ENCODE measurements around the gene CHAC1. TPM values are rescaled to one million over a fixed set of nuclear protein-coding genes. Genes with fewer than 3 reads are reported as not detected.

CHAC1 gene
- total RNA-seq, 1 experiment from 2014 or later, result 48.7 TPM

DNA sequence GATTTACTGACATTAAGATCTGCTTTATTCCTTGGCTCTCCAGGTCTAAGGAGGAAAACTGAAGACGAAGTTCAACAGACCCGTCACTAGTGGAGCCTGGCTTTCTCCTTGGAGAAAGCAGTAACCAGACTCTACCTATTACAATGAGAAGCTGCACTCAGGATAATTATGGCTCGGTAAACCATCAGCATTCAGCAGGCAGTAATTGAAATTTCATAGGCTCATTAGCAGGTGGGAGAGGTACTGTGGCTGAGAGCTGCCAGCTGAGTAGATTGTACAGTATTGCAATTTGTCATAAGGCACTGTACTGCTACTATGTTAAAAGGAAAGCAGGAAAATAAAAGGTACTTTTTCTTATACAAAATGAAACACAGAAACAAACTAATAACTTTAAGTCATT lies 51.2 kb downstream of the CHAC1 start:
- no peak overlapping the region for H2BK5ac ChIP-seq (ENCODE audit: insufficient read length, low read length)
- no peaks in the 10 kb centered on the region for H4K20me1 ChIP-seq (ENCODE audit: control insufficient read depth, insufficient read depth, insufficient read length)
- no peak overlapping the region for H4K5ac ChIP-seq (ENCODE audit: insufficient read length, low read depth, low read length)
- H3T11ph ChIP-seq (ENCODE audit: low read length), result no peak overlapping the region
- no peaks in the 10 kb centered on the region for H3K27me3 ChIP-seq (ENCODE audit: insufficient read depth, low read length)
- no peaks in the 10 kb centered on the region for H3K79me1 ChIP-seq (ENCODE audit: insufficient read depth, low read depth, low read length, poor library complexity, severe bottlenecking)
- TF ChIP-seq, protein P1, sequence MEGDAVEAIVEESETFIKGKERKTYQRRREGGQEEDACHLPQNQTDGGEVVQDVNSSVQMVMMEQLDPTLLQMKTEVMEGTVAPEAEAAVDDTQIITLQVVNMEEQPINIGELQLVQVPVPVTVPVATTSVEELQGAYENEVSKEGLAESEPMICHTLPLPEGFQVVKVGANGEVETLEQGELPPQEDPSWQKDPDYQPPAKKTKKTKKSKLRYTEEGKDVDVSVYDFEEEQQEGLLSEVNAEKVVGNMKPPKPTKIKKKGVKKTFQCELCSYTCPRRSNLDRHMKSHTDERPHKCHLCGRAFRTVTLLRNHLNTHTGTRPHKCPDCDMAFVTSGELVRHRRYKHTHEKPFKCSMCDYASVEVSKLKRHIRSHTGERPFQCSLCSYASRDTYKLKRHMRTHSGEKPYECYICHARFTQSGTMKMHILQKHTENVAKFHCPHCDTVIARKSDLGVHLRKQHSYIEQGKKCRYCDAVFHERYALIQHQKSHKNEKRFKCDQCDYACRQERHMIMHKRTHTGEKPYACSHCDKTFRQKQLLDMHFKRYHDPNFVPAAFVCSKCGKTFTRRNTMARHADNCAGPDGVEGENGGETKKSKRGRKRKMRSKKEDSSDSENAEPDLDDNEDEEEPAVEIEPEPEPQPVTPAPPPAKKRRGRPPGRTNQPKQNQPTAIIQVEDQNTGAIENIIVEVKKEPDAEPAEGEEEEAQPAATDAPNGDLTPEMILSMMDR (conservative IDR thresholded peaks at IDR 0.05), result no peak
- no peak overlapping the region for H3K9ac ChIP-seq (ENCODE audit: extremely low read depth, insufficient read length, low read length)
- H4K91ac ChIP-seq (ENCODE audit: insufficient read length, low read depth, low read length), result no peak overlapping the region
- DNase-seq, result no peak
- Mint-ChIP-seq H3K4me3 (no peak overlapping the region), H3K4me1 (no peaks in the 10 kb centered on the region), H3K27me3 (ENCODE audit: low read depth) (no peaks in the 10 kb centered on the region), H3K9me3 (no peaks in the 10 kb centered on the region), H3K27ac (no peak overlapping the region), H3K36me3 (ENCODE audit: insufficient read depth in 1 of 3, low read depth in 3 of 3) (peaks cover 12 to 49% (median 25%) of the 10 kb centered on the region in 3 experiments)
- H4K8ac ChIP-seq (replicated peaks; ENCODE audit: insufficient read length, low read depth, low read length), result no peak overlapping the region
- no peak overlapping the region for H3K4ac ChIP-seq (ENCODE audit: low read depth, low read length)
- 0 out of 2 replicates have a peak, but pooled peaks cover 2% of the 10 kb centered on the region for H3K79me2 ChIP-seq (ENCODE audit: insufficient read depth, low read length)
- no peaks in the 10 kb centered on the region for H3K4me1 ChIP-seq (ENCODE audit: insufficient read depth, low read length)
- no peak overlapping the region for H2AFZ ChIP-seq (ENCODE audit: low read length)
- H3K56ac ChIP-seq (ENCODE audit: insufficient read length, low read depth, low read length), result no peak overlapping the region
- no peak overlapping the region for H2AK5ac ChIP-seq (ENCODE audit: insufficient read length, low read length)
- H3K27ac ChIP-seq (ENCODE audit: insufficient read length, low read depth, low read length), result no peak overlapping the region
- H3K4me2 ChIP-seq (ENCODE audit: insufficient read depth, insufficient read length, low read length), result no peak overlapping the region
- H2BK20ac ChIP-seq (ENCODE audit: low read depth, low read length, poor library complexity, severe bottlenecking), result no peak overlapping the region
- no peak overlapping the region for H3K14ac ChIP-seq (ENCODE audit: insufficient read depth, low read length)
- H3K9me3 ChIP-seq (ENCODE audit: control insufficient read depth, low read depth, low read length), result no peaks in the 10 kb centered on the region
- no peak overlapping the region for H2BK120ac ChIP-seq (ENCODE audit: low read depth, low read length, poor library complexity, severe bottlenecking)
- H2BK15ac ChIP-seq (ENCODE audit: low read depth, low read length), result no peak overlapping the region
- H3K23ac ChIP-seq (ENCODE audit: insufficient read length, low read depth, low read length), result no peak overlapping the region
- no peak overlapping the region for H2BK12ac ChIP-seq (ENCODE audit: insufficient read length, low read depth, low read length)
- no CpG with 5 or more reads among the region's 3 CpGs for WGBS (ENCODE audit: extremely low coverage, insufficient read length, low lambda C conversion rate)
- H3K18ac ChIP-seq (ENCODE audit: insufficient read length, low read depth, low read length), result no peak overlapping the region
- no peaks in the 10 kb centered on the region for H3K23me2 ChIP-seq (ENCODE audit: insufficient read length, low read depth, low read length, poor library complexity, severe bottlenecking)

Other genes starting within 250 kb of the CHAC1 start
- gene RMDN3, start 198.2 kb upstream of the CHAC1 start, total RNA-seq (2021), result 24.9 and 28.3 TPM in 2 replicates
- gene GCHFR, start 189.4 kb upstream of the CHAC1 start, total RNA-seq (2021), result 33.0 and 37.0 TPM in 2 replicates
- 0.44 and 0.70 TPM in 2 replicates for gene C15orf62, start 183.5 kb upstream of the CHAC1 start, total RNA-seq (2021)
- 10.7 and 11.3 TPM in 2 replicates for gene ZFYVE19, start 146.4 kb upstream of the CHAC1 start, total RNA-seq (2021)
- gene DNAJC17, start 146.0 kb upstream of the CHAC1 start, total RNA-seq (2021), result 38.3 and 44.4 TPM in 2 replicates
- not detected in 2 replicates for gene PPP1R14D, start 124.8 kb upstream of the CHAC1 start, total RNA-seq (2021)
- 129 and 130 TPM in 2 replicates for gene SPINT1, start 109.4 kb upstream of the CHAC1 start, total RNA-seq (2021)
- gene RHOV, start 79.2 kb upstream of the CHAC1 start, total RNA-seq (2021), result 3.9 and 4.3 TPM in 2 replicates
- 45.0 and 46.1 TPM in 2 replicates for gene VPS18, start 59.0 kb upstream of the CHAC1 start, total RNA-seq (2021)
- gene DLL4, start 24.1 kb upstream of the CHAC1 start, total RNA-seq (2021), result 0.28 and 0.35 TPM in 2 replicates
- gene INO80, start 162.8 kb downstream of the CHAC1 start, total RNA-seq (2021), result 25.6 and 29.2 TPM in 2 replicates

All from H9 (cell line).